Loucy (cell line): Measurements from ENCODE around the gene IFI6.

Experiments used
- H2AFZ ChIP-seq: fragments of 200-600 bp; sonication (generic); 2 replicates; pipeline ENCODE4 v1.6.0; 2016; ENCODE audit warnings: antibody characterized with exemption, mild to moderate bottlenecking, low read length, moderate library complexity
- H3F3A ChIP-seq: fragments of 200-600 bp; 2 replicates; pipeline ENCODE4 v1.6.0; 2016; ENCODE audit warnings: antibody characterized with exemption, low read depth, mild to moderate bottlenecking
- H3K27me3 ChIP-seq: fragments of 200-600 bp; sonication (generic); 2 replicates; pipeline ENCODE4 v1.6.1; 2014; ENCODE audit warnings: low read length, mild to moderate bottlenecking; ENCODE audit not compliant: insufficient read depth, poor library complexity, severe bottlenecking
- H3K36me3 ChIP-seq: fragments of 200-600 bp; sonication (generic); 2 replicates; pipeline ENCODE4 v1.6.1; 2016; ENCODE audit warnings: low read length; ENCODE audit not compliant: insufficient read depth
- H3K4me1 ChIP-seq: fragments of 200-600 bp; sonication (generic); 2 replicates; pipeline ENCODE4 v1.5.1; 2014; ENCODE audit warnings: low read length, mild to moderate bottlenecking; ENCODE audit not compliant: insufficient read depth, poor library complexity, severe bottlenecking
- H3K4me2 ChIP-seq: fragments of 200-600 bp; sonication (generic); 2 replicates; pipeline ENCODE4 v1.6.0; 2014; ENCODE audit warnings: antibody characterized with exemption, low read length, low read depth, mild to moderate bottlenecking; ENCODE audit not compliant: poor library complexity, severe bottlenecking
- H3K4me3 ChIP-seq: fragments of 200-600 bp; sonication (generic); 2 replicates; pipeline ENCODE4 v1.5.1; 2014; ENCODE audit warnings: low read length, mild to moderate bottlenecking, mixed read lengths; ENCODE audit not compliant: poor library complexity, severe bottlenecking
- H3K79me2 ChIP-seq: fragments of 200-600 bp; sonication (generic); 2 replicates; pipeline ENCODE4 v1.6.1; 2014; ENCODE audit warnings: low read length; ENCODE audit not compliant: insufficient read depth
- H3K9ac ChIP-seq: fragments of 200-600 bp; sonication (generic); 2 replicates; pipeline ENCODE4 v1.6.0; 2014; ENCODE audit warnings: mild to moderate bottlenecking, low read depth, low read length, moderate library complexity; ENCODE audit not compliant: poor library complexity, severe bottlenecking
- H3K9me2 ChIP-seq: fragments of 200-600 bp; sonication (generic); replicated peaks from 2 replicates; pipeline ENCODE4 v1.6.1; 2016; ENCODE audit warnings: low read depth, low read length, mixed read lengths
- H3K9me3 ChIP-seq: fragments of 200-600 bp; sonication (generic); 2 replicates; pipeline ENCODE4 v1.6.1; 2014; ENCODE audit warnings: mild to moderate bottlenecking, antibody characterized with exemption, low read length, low read depth; ENCODE audit not compliant: insufficient read depth
- H4K20me1 ChIP-seq: fragments of 200-600 bp; sonication (generic); 2 replicates; pipeline ENCODE4 v1.6.0; 2014; ENCODE audit warnings: antibody characterized with exemption, low read length, mild to moderate bottlenecking; ENCODE audit not compliant: insufficient read depth, poor library complexity, severe bottlenecking
- CTCF ChIP-seq: fragments of 200-600 bp; sonication (generic); conservative IDR thresholded peaks from 2 replicates; pipeline ENCODE4 v1.5.1; 2014; ENCODE audit warnings: mild to moderate bottlenecking, antibody characterized with exemption, low read length
- EZH2phosphoT487 ChIP-seq: fragments of 200-600 bp; IDR thresholded peaks from 2 replicates; pipeline ENCODE4 v1.6.1; 2018; ENCODE audit warnings: antibody characterized with exemption, mild to moderate bottlenecking, moderate library complexity, borderline replicate concordance

Gene IFI6

GRCh38 chr1:27634177-27634984, 37.6 kb downstream of the IFI6 start:
- Histone ChIP-seq H3K36me3 (no peaks in the 10 kb centered on the region), H3K9me2 (no peaks in the 10 kb centered on the region), H3K27me3 (no peaks in the 10 kb centered on the region), H3K79me2 (no peaks in the 10 kb centered on the region), H3K9me3 (no peaks in the 10 kb centered on the region), H3K4me3 (peak overlapping the region; percentile 65), H3F3A (no peaks in the 10 kb centered on the region; the same call in 1 of the 2 replicates), H3K4me1 (peaks cover 49% of the 10 kb centered on the region), H4K20me1 (no peaks in the 10 kb centered on the region), H3K4me2 (peak overlapping the region; percentile 56), H3K9ac (peak overlapping the region; percentile 73), H2AFZ (no peak overlapping the region)
- TF ChIP-seq EZH2phosphoT487 (no peak), CTCF (no peak)

GRCh38 chr1:27633640-27634176, 38.3 kb downstream of the IFI6 start:
- H3K27me3 ChIP-seq: no peaks in the 10 kb centered on the region
- no peaks in the 10 kb centered on the region for H3K9me2 ChIP-seq
- H3K9ac ChIP-seq: peak overlapping the region; percentile 73
- no peaks in the 10 kb centered on the region for H3K9me3 ChIP-seq
- no peaks in the 10 kb centered on the region for H4K20me1 ChIP-seq
- peak overlapping the region; percentile 65 for H3K4me3 ChIP-seq
- H3K4me2 ChIP-seq: peak overlapping the region; percentile 56
- no peaks in the 10 kb centered on the region; the same call in 1 of the 2 replicates for H3F3A ChIP-seq
- TF ChIP-seq CTCF (no peak), EZH2phosphoT487 (no peak)
- no peak overlapping the region for H2AFZ ChIP-seq
- H3K4me1 ChIP-seq: peaks cover 56% of the 10 kb centered on the region
- no peaks in the 10 kb centered on the region for H3K36me3 ChIP-seq
- H3K79me2 ChIP-seq: no peaks in the 10 kb centered on the region

GRCh38 chr1:27633298-27633610, 38.7 kb downstream of the IFI6 start:
- H3K9me2 ChIP-seq: no peaks in the 10 kb centered on the region
- H3K79me2 ChIP-seq: no peaks in the 10 kb centered on the region
- no peaks in the 10 kb centered on the region for H3K9me3 ChIP-seq
- no peaks in the 10 kb centered on the region; the same call in 1 of the 2 replicates for H3F3A ChIP-seq
- H4K20me1 ChIP-seq: no peaks in the 10 kb centered on the region
- TF ChIP-seq EZH2phosphoT487: no peak
- no peak for TF ChIP-seq CTCF
- no peaks in the 10 kb centered on the region for H3K27me3 ChIP-seq
- no peak overlapping the region for H2AFZ ChIP-seq
- H3K4me3 ChIP-seq: peak overlapping the region; percentile 65
- H3K9ac ChIP-seq: peak overlapping the region; percentile 73
- no peaks in the 10 kb centered on the region for H3K36me3 ChIP-seq
- peaks cover 60% of the 10 kb centered on the region for H3K4me1 ChIP-seq
- H3K4me2 ChIP-seq: peak overlapping the region; percentile 56
